Activated CD4-positive, alpha-beta T cell treated with anti-CD3 and anti-CD28 coated beads for 36 hours (primary cell): ENCODE data around the gene PASD1. TPM values are rescaled to one million over a fixed set of nuclear protein-coding genes. Genes with fewer than 3 reads are reported as not detected.

Experiments
- ATAC-seq: fragments of 200-7000 bp; cut with Tn5 transposase; one replicate; pipeline ENCODE4 v1.10.0; 2021; ENCODE audit warnings: mild to moderate bottlenecking, moderate library complexity
- CTCF ChIA-PET: fragments of 350-600 bp; sonication (Branson Sonifier 250); formaldehyde crosslinking; loops from one replicate; lab custom pipeline; 2021; ENCODE audit warnings: antibody characterized with exemption; lab: Charles Lee
- POLR2A ChIA-PET: fragments of 350-600 bp; sonication (Branson Sonifier 250); formaldehyde crosslinking; loops from one replicate; lab custom pipeline; 2021; ENCODE audit warnings: antibody characterized with exemption, inconsistent platforms; lab: Charles Lee
- DNase-seq: peaks from one replicate; pipeline ENCODE4 v3.0.0-alpha.2; 2020
- H3K27ac Mint-ChIP-seq: one replicate; pipeline ENCODE4 v1.8.0; 2021; ENCODE audit warnings: mixed read lengths
- H3K27me3 Mint-ChIP-seq: one replicate; pipeline ENCODE4 v1.8.0; 2021; ENCODE audit warnings: mixed read lengths
- H3K36me3 Mint-ChIP-seq: one replicate; pipeline ENCODE4 v1.8.0; 2021; ENCODE audit warnings: low read depth, mixed read lengths
- H3K4me1 Mint-ChIP-seq: one replicate; pipeline ENCODE4 v1.8.0; 2021; ENCODE audit warnings: mixed read lengths
- H3K4me3 Mint-ChIP-seq: one replicate; pipeline ENCODE4 v1.8.0; 2021; ENCODE audit warnings: mild to moderate bottlenecking, moderate library complexity, mixed read lengths
- H3K9me3 Mint-ChIP-seq: one replicate; pipeline ENCODE4 v1.8.0; 2021; ENCODE audit warnings: low read depth, mixed read lengths
- intact Hi-C, 2 experiments: fragments of 100-400 bp; cut with DNase I in 1 of 2; cut with micrococcal nuclease in 1 of 2; formaldehyde crosslinking; loops; one replicate each; pipeline versions ENCODE4 v1.14.2 to v1.15.1; 2022 to 2024; cut with DNase I, micrococcal nuclease
- total RNA-seq, 2 experiments: library from RNA; stranded (reverse); gene quantifications; one replicate each; pipeline ENCODE4 v1.2.3, GENCODE V29; 2021

The PASD1 gene
- total RNA-seq, 2 experiments from 2014 or later, result not detected

DNA sequence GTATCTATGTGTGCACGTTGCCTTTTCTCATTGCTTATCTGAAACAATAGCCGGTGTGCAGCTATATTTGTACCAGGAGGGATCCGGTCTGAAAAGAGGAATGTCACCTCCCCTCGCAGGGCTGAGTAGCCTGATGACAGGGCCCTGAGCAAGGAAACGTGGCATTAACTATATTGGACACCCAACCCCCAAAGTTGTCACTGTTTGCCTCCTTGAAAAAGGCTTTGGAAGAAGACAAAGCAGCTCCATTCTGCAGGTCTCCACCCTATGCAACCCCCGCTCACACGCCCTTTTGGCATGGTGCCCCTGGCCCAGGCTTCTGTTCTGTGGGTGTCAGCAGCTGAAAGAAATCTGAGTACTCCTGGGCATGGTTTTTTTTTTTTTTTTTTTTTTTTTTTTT is 140.0 kb downstream of the PASD1 start:
- no peak overlapping the region for H3K4me3 Mint-ChIP-seq
- no peaks in the 10 kb centered on the region for H3K4me1 Mint-ChIP-seq
- no peaks in the 10 kb centered on the region for H3K36me3 Mint-ChIP-seq
- ChIA-PET POLR2A (no interaction called here), CTCF (interaction anchor here (0.9 kb wide), 1 partner anchor 8 kb away, joined by 3 read pairs; no protein-coding TSS in a partner anchor)
- DNase-seq (no peak), ATAC-seq (no peak)
- no peaks in the 10 kb centered on the region for H3K27me3 Mint-ChIP-seq
- intact Hi-C loops, result no loop called here
- H3K27ac Mint-ChIP-seq, result no peak overlapping the region
- no peaks in the 10 kb centered on the region for H3K9me3 Mint-ChIP-seq

DNA sequence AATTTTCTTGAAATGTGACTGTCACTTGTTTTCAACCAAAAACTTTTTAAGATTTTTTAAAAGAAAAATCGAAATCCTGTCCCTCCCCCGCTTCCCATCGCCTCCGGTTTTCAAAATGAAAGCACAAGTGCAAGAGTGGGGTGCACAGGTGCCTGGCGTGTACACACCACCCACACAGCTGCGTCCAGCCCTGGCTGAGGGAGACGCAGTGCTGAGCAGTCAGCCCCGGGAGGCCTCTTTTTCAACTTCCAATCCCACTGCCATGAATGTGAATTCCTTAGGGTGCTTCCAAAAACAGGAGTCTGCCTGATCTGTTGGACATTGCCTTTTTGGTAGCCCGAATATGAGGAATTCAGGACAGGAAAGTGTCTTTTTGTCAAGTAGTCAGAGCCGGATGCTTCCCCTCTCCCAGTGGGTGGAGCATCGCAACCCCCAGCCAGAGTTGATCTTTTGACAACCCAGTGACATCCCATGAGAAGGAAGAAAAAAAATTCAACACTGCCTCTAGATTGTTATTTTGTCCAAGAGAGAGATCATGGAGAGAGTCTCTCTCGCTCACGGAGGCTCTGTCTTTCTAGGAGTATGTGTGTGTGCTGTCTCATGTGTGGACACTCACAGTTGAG is 140.7 kb downstream of the PASD1 start:
- H3K9me3 Mint-ChIP-seq, result no peaks in the 10 kb centered on the region
- H3K4me3 Mint-ChIP-seq, result no peak overlapping the region
- CTCF ChIA-PET, result no interaction called here
- H3K36me3 Mint-ChIP-seq, result no peaks in the 10 kb centered on the region
- H3K27ac Mint-ChIP-seq, result no peak overlapping the region
- H3K4me1 Mint-ChIP-seq, result no peaks in the 10 kb centered on the region
- intact Hi-C loops, result no loop called here
- no peak for ATAC-seq
- H3K27me3 Mint-ChIP-seq, result no peaks in the 10 kb centered on the region
- no peak for DNase-seq
- POLR2A ChIA-PET, result no interaction called here

DNA sequence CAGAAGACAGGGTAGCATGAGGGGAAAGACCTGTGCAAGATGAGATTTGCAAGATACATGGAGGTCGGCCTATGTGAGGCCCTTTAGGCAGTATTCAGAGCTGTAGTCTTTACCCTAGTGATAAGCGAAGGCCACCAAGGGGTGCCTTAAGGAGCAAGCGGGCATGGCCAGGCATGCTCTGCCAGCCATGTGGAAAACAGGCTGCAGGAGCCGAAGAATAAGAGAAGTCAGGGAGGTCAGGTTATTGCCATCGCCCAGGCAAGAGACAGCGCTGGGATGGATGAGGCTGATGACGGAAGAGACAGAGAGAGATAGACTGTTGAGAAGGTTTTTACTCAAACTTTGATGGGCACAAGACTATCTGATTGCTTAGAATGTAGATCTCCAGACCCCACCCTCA is 145.3 kb downstream of the PASD1 start:
- ATAC-seq (no peak), DNase-seq (no peak)
- ChIA-PET POLR2A (interaction anchor here (0.6 kb wide), 1 partner anchor 25 kb away, joined by 3 read pairs; no protein-coding TSS in a partner anchor), CTCF (no interaction called here)
- no peaks in the 10 kb centered on the region for H3K4me1 Mint-ChIP-seq
- no peak overlapping the region for H3K27ac Mint-ChIP-seq
- intact Hi-C loops, result no loop called here
- no peak overlapping the region for H3K4me3 Mint-ChIP-seq
- no peaks in the 10 kb centered on the region for H3K36me3 Mint-ChIP-seq
- no peaks in the 10 kb centered on the region for H3K9me3 Mint-ChIP-seq
- peaks cover 2% of the 10 kb centered on the region for H3K27me3 Mint-ChIP-seq

DNA sequence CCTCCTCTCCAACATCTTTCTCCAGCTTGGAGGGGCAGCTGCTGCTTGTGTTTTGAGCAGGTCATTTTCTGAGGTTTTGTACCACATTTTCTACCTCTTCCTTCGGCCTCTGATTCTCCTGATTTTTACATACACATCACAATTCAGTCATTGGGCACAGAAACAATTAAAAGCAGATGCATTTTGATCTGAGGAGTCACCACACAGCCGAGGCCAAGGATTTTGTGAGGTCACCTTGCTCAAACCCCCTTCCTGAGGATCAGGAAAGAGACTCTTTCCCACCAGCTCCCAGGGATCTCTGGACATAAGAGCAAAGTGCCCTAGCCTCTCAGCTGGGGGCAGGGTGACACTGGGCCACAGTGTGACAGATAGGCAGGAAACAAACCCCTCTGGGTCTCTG is 147.0 kb downstream of the PASD1 start:
- Mint-ChIP-seq H3K4me3 (no peak overlapping the region), H3K9me3 (no peaks in the 10 kb centered on the region), H3K27ac (no peak overlapping the region), H3K36me3 (no peaks in the 10 kb centered on the region), H3K4me1 (no peaks in the 10 kb centered on the region), H3K27me3 (peaks cover 2% of the 10 kb centered on the region)
- intact Hi-C loops, result no loop called here
- ChIA-PET POLR2A (no interaction called here), CTCF (interaction anchor here (0.6 kb wide), 1 partner anchor 647 kb away, joined by 5 read pairs; no protein-coding TSS in a partner anchor)
- no peak for ATAC-seq
- DNase-seq, result no peak

DNA sequence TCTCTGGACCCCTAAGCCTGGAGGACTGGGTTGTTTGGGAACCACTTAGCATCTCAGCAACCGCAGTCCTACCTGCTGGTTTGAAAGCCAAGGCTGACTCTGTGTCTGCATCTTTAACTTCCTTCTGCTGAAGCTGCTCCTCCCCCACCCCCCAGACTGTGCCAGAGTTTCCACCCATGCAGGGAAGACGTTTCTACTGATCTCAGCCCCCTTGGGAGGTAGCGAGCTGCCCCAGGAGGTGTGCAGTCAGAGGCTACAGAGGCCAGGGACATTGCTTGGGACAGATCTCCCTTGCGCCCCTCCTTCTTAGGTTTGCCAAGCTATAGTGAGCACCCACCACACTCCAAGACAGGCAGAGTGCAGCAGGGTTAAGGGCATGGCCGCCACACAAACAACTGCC is 147.7 kb downstream of the PASD1 start:
- DNase-seq (no peak), ATAC-seq (no peak)
- ChIA-PET POLR2A (no interaction called here), CTCF (interaction anchor here (1.5 kb wide), 1 partner anchor 8 kb away, joined by 3 read pairs; no protein-coding TSS in a partner anchor)
- Mint-ChIP-seq H3K4me1 (no peaks in the 10 kb centered on the region), H3K36me3 (no peaks in the 10 kb centered on the region), H3K9me3 (no peaks in the 10 kb centered on the region), H3K27ac (no peak overlapping the region), H3K27me3 (peaks cover 2% of the 10 kb centered on the region), H3K4me3 (no peak overlapping the region)
- intact Hi-C loops, result no loop called here

DNA sequence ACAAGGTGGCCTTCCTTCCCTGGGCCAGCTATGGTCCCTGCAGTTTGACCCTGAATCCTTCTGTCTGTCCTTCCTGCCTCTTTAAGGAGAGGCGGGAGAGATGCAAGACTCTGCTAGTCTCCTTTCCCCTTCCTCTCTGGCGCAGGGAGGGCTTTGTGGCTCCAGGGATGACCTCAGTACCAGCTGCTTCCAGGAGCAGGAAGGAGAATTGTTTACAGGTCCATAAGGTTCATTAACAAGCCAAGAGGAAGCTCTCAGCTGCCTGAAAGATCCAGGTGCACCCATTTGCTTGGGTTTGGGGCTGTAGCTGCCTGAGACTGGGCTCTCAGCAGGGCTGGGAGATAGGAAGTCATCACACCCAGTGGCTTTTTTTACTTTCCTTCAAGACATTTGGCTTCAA is 148.3 kb downstream of the PASD1 start:
- Mint-ChIP-seq H3K27ac (no peak overlapping the region), H3K4me1 (no peaks in the 10 kb centered on the region), H3K9me3 (no peaks in the 10 kb centered on the region), H3K27me3 (peaks cover 6% of the 10 kb centered on the region), H3K36me3 (no peaks in the 10 kb centered on the region), H3K4me3 (no peak overlapping the region)
- intact Hi-C loops, result no loop called here
- ATAC-seq, result no peak
- ChIA-PET POLR2A (no interaction called here), CTCF (interaction anchor here (1.5 kb wide), 1 partner anchor 9 kb away, joined by 3 read pairs; no protein-coding TSS in a partner anchor)
- DNase-seq, result no peak

DNA sequence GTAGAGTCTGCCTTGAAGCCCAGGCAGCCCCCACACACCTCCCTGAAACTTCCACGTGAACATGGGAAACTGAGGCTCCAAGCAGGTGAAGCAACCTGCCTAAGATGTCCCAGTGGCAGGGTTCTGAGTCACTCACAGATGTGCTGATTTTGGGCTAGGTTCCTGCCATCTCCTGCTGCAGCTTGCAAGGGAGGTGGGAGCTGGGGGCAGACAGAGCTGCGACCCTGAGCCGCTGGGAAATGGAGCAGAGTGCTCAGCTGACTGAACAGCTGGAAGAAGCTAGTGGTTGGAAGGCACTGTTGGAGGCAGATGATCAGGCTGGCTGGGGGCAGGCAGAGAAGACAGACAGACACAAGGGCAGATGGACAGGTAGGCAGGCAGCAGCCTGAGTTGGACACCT is 148.8 kb downstream of the PASD1 start:
- ChIA-PET POLR2A (no interaction called here), CTCF (interaction anchor here (0.7 to 1.5 kb wide), 2 partner anchors 9 to 108 kb away, joined by 3 read pairs; no protein-coding TSS in a partner anchor)
- Mint-ChIP-seq H3K9me3 (no peaks in the 10 kb centered on the region), H3K36me3 (no peaks in the 10 kb centered on the region), H3K4me3 (no peak overlapping the region), H3K4me1 (no peaks in the 10 kb centered on the region), H3K27ac (no peak overlapping the region), H3K27me3 (peaks cover 6% of the 10 kb centered on the region)
- ATAC-seq, result no peak
- intact Hi-C loops, result no loop called here
- no peak for DNase-seq

DNA sequence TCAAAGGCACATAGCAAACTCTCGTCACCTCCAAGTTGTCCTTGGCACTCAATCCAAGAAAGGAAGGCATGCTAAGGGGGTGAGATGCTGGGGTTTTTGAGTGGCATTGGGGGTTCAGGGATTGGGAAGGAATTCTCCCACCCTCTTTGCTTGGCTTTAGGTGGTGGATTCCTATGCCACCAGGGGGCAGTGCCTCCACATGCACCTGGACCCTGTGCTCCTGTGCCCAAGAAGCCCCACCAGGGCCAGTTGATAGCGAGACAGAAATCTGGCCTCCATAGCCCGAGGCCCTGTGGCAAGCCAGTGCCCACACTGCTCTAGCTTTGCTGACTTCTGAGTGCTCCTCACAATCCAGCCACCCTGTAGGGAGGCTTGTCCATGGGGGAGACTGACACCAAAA is 150.4 kb downstream of the PASD1 start:
- no peak overlapping the region for H3K27ac Mint-ChIP-seq
- no peak for ATAC-seq
- intact Hi-C loops, result no loop called here
- ChIA-PET POLR2A (no interaction called here), CTCF (no interaction called here)
- DNase-seq, result peak; percentile 34
- H3K9me3 Mint-ChIP-seq, result no peaks in the 10 kb centered on the region
- H3K27me3 Mint-ChIP-seq, result peaks cover 6% of the 10 kb centered on the region
- no peaks in the 10 kb centered on the region for H3K4me1 Mint-ChIP-seq
- no peak overlapping the region for H3K4me3 Mint-ChIP-seq
- H3K36me3 Mint-ChIP-seq, result no peaks in the 10 kb centered on the region

DNA sequence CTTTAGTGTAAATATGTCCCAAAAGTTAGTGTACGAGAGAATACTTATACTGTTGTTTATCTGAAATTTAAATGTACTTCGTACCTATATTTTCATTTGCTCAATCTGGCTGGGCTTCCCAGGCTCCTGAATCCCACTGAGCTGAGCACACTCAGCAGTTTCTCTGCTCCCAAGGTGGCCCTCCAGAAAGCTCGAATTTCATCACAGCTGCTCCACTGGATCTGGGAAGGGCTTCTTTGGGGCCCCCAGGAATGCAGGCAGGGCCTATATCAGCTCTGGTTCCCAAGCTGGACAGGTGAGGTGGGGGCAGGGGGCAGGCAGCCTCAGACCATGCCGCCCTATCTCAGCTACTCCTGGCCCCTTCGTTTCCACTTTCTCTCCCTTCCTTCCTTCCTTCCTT is 150.9 kb downstream of the PASD1 start:
- ChIA-PET CTCF (no interaction called here), POLR2A (no interaction called here)
- ATAC-seq (no peak), DNase-seq (no peak)
- no peaks in the 10 kb centered on the region for H3K9me3 Mint-ChIP-seq
- H3K27me3 Mint-ChIP-seq, result peaks cover 6% of the 10 kb centered on the region
- no peaks in the 10 kb centered on the region for H3K36me3 Mint-ChIP-seq
- H3K4me1 Mint-ChIP-seq, result no peaks in the 10 kb centered on the region
- H3K27ac Mint-ChIP-seq, result no peak overlapping the region
- H3K4me3 Mint-ChIP-seq, result no peak overlapping the region
- intact Hi-C loops, result no loop called here

DNA sequence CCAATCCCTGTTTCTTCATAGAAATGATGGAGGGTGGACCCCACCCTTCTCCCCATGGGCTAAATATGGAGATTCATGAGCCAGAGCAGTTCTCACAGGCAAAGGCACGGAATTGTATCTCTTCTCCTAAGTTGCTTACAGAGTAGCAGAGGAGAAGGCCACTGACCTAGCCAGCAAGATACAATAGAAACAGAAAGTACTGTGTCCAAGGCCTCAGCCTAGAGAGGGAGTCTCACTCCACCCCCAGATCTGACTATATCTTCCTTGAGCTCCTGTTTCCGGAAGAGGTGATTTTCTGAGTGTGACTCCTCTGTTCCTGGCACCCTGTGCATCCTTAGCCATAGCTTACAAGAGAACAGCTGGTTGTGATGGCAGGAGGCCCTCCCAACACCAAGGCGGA is 152.3 kb downstream of the PASD1 start, which contains the start of gene FATE1:
TSS of gene FATE1 (plus strand) at position 284 of the 400 bp plus-strand sequence. CDS start at position 369, 85 bp downstream.
- DNase-seq, result no peak
- ChIA-PET CTCF (no interaction called here), POLR2A (no interaction called here)
- intact Hi-C loops, result no loop called here
- ATAC-seq, result no peak
- no peaks in the 10 kb centered on the region for H3K36me3 Mint-ChIP-seq
- H3K9me3 Mint-ChIP-seq, result no peaks in the 10 kb centered on the region
- H3K27me3 Mint-ChIP-seq, result peaks cover 6% of the 10 kb centered on the region
- no peak within 1 kb of the TSS for H3K4me3 Mint-ChIP-seq
- no peaks in the 10 kb centered on the region for H3K4me1 Mint-ChIP-seq
- no peak within 1 kb of the TSS for H3K27ac Mint-ChIP-seq

DNA sequence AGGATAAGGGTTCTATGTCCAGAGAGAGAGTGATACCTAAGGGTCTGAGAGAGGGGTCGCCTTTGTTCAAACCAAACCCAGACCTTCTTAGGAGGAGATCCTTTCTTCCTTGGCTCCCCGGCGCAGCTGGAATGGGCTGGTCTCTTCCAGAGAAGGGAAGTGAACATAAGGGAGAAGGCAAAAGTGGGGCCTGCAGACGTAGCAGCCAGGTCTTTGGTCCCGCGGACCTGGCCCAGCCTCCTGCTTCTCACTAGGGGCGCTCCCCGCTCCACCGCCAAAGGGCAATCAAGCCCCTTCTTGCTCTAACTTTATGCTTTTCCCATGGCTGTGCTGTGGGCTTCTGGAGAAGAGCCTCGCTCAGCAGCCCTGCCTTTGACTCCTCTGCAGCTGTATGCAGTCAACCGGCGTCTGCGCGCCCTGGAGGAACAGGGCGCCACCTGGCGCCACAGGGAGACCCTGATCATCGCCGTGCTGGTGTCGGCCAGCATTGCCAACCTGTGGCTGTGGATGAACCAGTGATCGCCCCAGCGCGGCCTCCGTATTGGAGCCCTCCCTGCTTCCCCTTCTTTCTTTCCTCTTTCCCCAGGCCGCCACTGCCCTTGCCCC is 158.9 kb downstream of the PASD1 start:
- Mint-ChIP-seq H3K36me3 (no peaks in the 10 kb centered on the region), H3K9me3 (no peaks in the 10 kb centered on the region), H3K27ac (no peak overlapping the region), H3K4me1 (no peaks in the 10 kb centered on the region), H3K27me3 (no peaks in the 10 kb centered on the region), H3K4me3 (no peak overlapping the region)
- ATAC-seq, result no peak
- DNase-seq, result peak; percentile 19
- CTCF ChIA-PET, result no interaction called here
- POLR2A ChIA-PET, result no interaction called here
- intact Hi-C loops, result no loop called here

DNA sequence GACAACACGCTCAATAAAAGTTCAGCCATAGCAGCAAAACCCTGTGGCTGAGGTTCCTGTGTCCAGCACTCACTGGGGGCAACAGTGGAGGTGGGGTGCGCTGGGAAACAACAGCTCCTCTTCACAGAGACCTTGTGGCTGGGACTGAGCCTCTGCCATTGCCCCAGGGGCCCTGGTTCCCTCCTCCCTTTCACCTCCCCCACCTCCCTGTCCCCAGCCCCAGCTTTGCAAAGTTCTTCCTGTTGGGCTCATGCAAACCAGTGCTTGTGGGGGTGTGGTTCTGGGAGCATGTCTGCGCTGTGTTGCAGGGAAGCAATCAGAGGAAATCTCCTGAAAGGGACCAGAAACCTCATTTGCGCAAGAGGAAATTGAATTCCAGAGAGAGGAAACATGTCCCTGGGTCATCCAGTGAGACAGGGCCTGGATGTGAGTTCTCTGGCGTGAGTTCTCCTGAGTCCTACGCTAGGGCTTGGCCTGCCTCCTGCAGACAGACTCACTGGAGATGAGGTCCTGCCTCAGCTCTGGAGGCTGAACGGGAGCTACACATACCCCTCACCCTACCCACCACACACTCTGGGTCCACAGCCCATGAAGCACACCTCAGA is 159.8 kb downstream of the PASD1 start:
- ChIA-PET CTCF (no interaction called here), POLR2A (no interaction called here)
- ATAC-seq, result no peak
- Mint-ChIP-seq H3K27ac (no peak overlapping the region), H3K36me3 (no peaks in the 10 kb centered on the region), H3K4me1 (no peaks in the 10 kb centered on the region), H3K27me3 (no peaks in the 10 kb centered on the region), H3K9me3 (no peaks in the 10 kb centered on the region), H3K4me3 (no peak overlapping the region)
- intact Hi-C loops, result no loop called here
- DNase-seq, result no peak
